OCI-LY3 (cell line): ENCODE measurements around the gene PPCDC.

Source experiments
- H2AFZ ChIP-seq: fragments of 200-600, 300-600 bp; shearing (Covaris generic); 2 replicates; pipeline ENCODE4 v1.6.0; 2014; ENCODE audit warnings: antibody characterized with exemption, low read depth, low read length
- H3K27ac ChIP-seq: fragments of 200-600, 300-600 bp; sonication (generic); 2 replicates; pipeline ENCODE4 v1.5.1; 2014; ENCODE audit warnings: mild to moderate bottlenecking, low read length, moderate library complexity, mixed read lengths
- H3K27me3 ChIP-seq: fragments of 200-600, 300-600 bp; sonication (generic); 2 replicates; pipeline ENCODE4 v1.6.1; 2014; ENCODE audit warnings: low read depth, low read length, mixed read lengths
- H3K36me3 ChIP-seq: fragments of 200-600, 300-600 bp; sonication (generic); replicated peaks from 2 replicates; pipeline ENCODE3; 2014; ENCODE audit warnings: low read depth, low read length, mixed read lengths
- H3K4me1 ChIP-seq: fragments of 300-600, 200-600 bp; sonication (generic); 2 replicates; pipeline ENCODE4 v1.6.1; 2014; ENCODE audit warnings: low read length, mixed read lengths
- H3K4me2 ChIP-seq: fragments of 200-600, 300-600 bp; sonication (generic); 2 replicates; pipeline ENCODE4 v1.6.1; 2014; ENCODE audit warnings: low read length, mixed read lengths
- H3K4me3 ChIP-seq: fragments of 300-600, 200-600 bp; sonication (generic); 2 replicates; pipeline ENCODE4 v1.5.1; 2014; ENCODE audit warnings: antibody characterized with exemption, mild to moderate bottlenecking, low read length, moderate library complexity
- H3K79me2 ChIP-seq: fragments of 300-600, 200-600 bp; shearing (Covaris generic); 2 replicates; pipeline ENCODE4 v1.6.1; 2014; ENCODE audit warnings: mild to moderate bottlenecking, low read length, mixed read lengths
- H3K9ac ChIP-seq: fragments of 300-600, 200-600 bp; shearing (Covaris generic); 2 replicates; pipeline ENCODE4 v1.6.0; 2014; ENCODE audit warnings: mild to moderate bottlenecking, low read length, moderate library complexity
- H3K9me3 ChIP-seq: fragments of 200-600, 300-600 bp; shearing (Covaris generic); 2 replicates; pipeline ENCODE4 v1.6.1; 2014; ENCODE audit warnings: low read length, mixed read lengths; ENCODE audit not compliant: insufficient read depth
- H4K20me1 ChIP-seq: fragments of 200-600, 300-600 bp; sonication (generic); 2 replicates; pipeline ENCODE4 v1.6.1; 2016; ENCODE audit warnings: low read length, mixed read lengths; ENCODE audit not compliant: insufficient read depth
- CTCF ChIP-seq: fragments of 200-600, 300-600 bp; sonication (generic); IDR thresholded peaks from 2 replicates; pipeline ENCODE4 v1.5.1; 2014; ENCODE audit warnings: antibody characterized with exemption, low read length, low read depth
- EZH2phosphoT487 ChIP-seq: fragments of 200-600 bp; shearing (Covaris generic); IDR thresholded peaks from 2 replicates; pipeline ENCODE4 v1.6.1; 2018; ENCODE audit warnings: antibody characterized with exemption, mixed run types, low read depth

Gene PPCDC

GRCh38 chr15:75068748-75069147 is 45.4 kb downstream of the PPCDC start:
- no peak overlapping the region; the same call in 1 of the 2 replicates for H3K4me3 ChIP-seq
- no peak overlapping the region for H3K9ac ChIP-seq
- TF ChIP-seq CTCF (no peak), EZH2phosphoT487 (no peak)
- H3K27ac ChIP-seq = no peak overlapping the region
- H3K36me3 ChIP-seq = no peaks in the 10 kb centered on the region
- H3K4me2 ChIP-seq = peak overlapping the region; percentile 84
- peaks cover 77% of the 10 kb centered on the region for H3K27me3 ChIP-seq
- H3K79me2 ChIP-seq = no peaks in the 10 kb centered on the region
- H2AFZ ChIP-seq = no peak overlapping the region
- H3K9me3 ChIP-seq = peaks cover 5% of the 10 kb centered on the region; the same call in 1 of the 2 replicates
- peaks cover 47% of the 10 kb centered on the region for H3K4me1 ChIP-seq
- no peaks in the 10 kb centered on the region for H4K20me1 ChIP-seq

- H3K79me2 ChIP-seq = no peaks in the 10 kb centered on the region
- peak overlapping the region; percentile 41 for H3K27ac ChIP-seq
- H4K20me1 ChIP-seq = no peaks in the 10 kb centered on the region
- H3K36me3 ChIP-seq = no peaks in the 10 kb centered on the region
- peaks cover 5% of the 10 kb centered on the region; the same call in 1 of the 2 replicates for H3K9me3 ChIP-seq
- peaks cover 71% of the 10 kb centered on the region for H3K27me3 ChIP-seq
- peak overlapping the region; percentile 44 for H3K4me3 ChIP-seq
- no peak overlapping the region; the same call in 1 of the 2 replicates for H2AFZ ChIP-seq
- peak overlapping the region; percentile 45; the same call in 1 of the 2 replicates for H3K9ac ChIP-seq
- peak overlapping the region; percentile 84 for H3K4me2 ChIP-seq
- H3K4me1 ChIP-seq = peaks cover 47% of the 10 kb centered on the region
- TF ChIP-seq EZH2phosphoT487 (no peak), CTCF (no peak)
Measured at GRCh38 chr15:75069301-75069925, 46.0 kb downstream of the PPCDC start.

- Histone ChIP-seq H3K27me3 (peaks cover 61% of the 10 kb centered on the region), H3K79me2 (no peaks in the 10 kb centered on the region), H3K27ac (no peak overlapping the region), H2AFZ (no peak overlapping the region), H4K20me1 (no peaks in the 10 kb centered on the region), H3K9me3 (peaks cover 8% of the 10 kb centered on the region; the same call in 1 of the 2 replicates), H3K4me1 (peaks cover 41% of the 10 kb centered on the region), H3K4me2 (no peak overlapping the region), H3K9ac (no peak overlapping the region), H3K4me3 (no peak overlapping the region), H3K36me3 (no peaks in the 10 kb centered on the region)
- no peak for TF ChIP-seq EZH2phosphoT487
Measured at GRCh38 chr15:75070674-75071073, 47.3 kb downstream of the PPCDC start.

- H3K4me3 ChIP-seq = no peak overlapping the region
- H3K9me3 ChIP-seq = peaks cover 18% of the 10 kb centered on the region; the same call in 1 of the 2 replicates
- TF ChIP-seq EZH2phosphoT487 (no peak), CTCF (no peak)
- H3K9ac ChIP-seq = no peak overlapping the region
- peaks cover 33% of the 10 kb centered on the region for H3K4me1 ChIP-seq
- no peak overlapping the region for H3K4me2 ChIP-seq
- H3K79me2 ChIP-seq = no peaks in the 10 kb centered on the region
- H3K27me3 ChIP-seq = peaks cover 51% of the 10 kb centered on the region
- no peaks in the 10 kb centered on the region for H4K20me1 ChIP-seq
- peaks cover 4% of the 10 kb centered on the region for H3K36me3 ChIP-seq
- H2AFZ ChIP-seq = no peak overlapping the region
- H3K27ac ChIP-seq = no peak overlapping the region
Measured at GRCh38 chr15:75073197-75073596, 49.8 kb downstream of the PPCDC start.
